Stimulated activated CD8-positive, alpha-beta memory T cell treated with anti-CD3 and anti-CD28 coated beads, Interleukin-4, amount 100 ng/mL, for 1 hour (primary cell): Measurements from ENCODE around the gene KEL.

ENCODE experiments used
- DNase-seq, 2 donors: peaks; one replicate each; pipeline ENCODE4 v3.0.0-alpha.2; 2020; ENCODE audit warnings: low read depth in 2 of 2, low spot score in 1 of 2

The KEL gene

GRCh38 chr7:142930126-142930730 lies 31.9 kb downstream of the KEL start:
- DNase-seq: no peak

GRCh38 chr7:142927949-142928348 lies 34.2 kb downstream of the KEL start:
- DNase-seq: no peak

- DNase-seq: no peak
These were observed 34.9 kb downstream of the KEL start for GRCh38 chr7:142927085-142927745.

- no peak for DNase-seq
These were observed 36.8 kb downstream of the KEL start for GRCh38 chr7:142925413-142925812.

- DNase-seq: no peak
These were observed 38.8 kb downstream of the KEL start for GRCh38 chr7:142923391-142923790.

GRCh38 chr7:142919656-142920055 lies 42.5 kb downstream of the KEL start:
- DNase-seq: no peak

GRCh38 chr7:142918901-142919300 lies 43.3 kb downstream of the KEL start:
- DNase-seq: no peak

GRCh38 chr7:142917447-142917846 lies 44.7 kb downstream of the KEL start:
- DNase-seq: no peak

- no peak for DNase-seq
These were observed 45.7 kb downstream of the KEL start for GRCh38 chr7:142916508-142916907.

- DNase-seq: no peak
These were observed 46.8 kb downstream of the KEL start for GRCh38 chr7:142915315-142915714.

- no peak for DNase-seq
These were observed 48.0 kb downstream of the KEL start for GRCh38 chr7:142914121-142914520.

GRCh38 chr7:142913566-142913965 lies 48.6 kb downstream of the KEL start:
- no peak for DNase-seq

- no peak for DNase-seq
These were observed 49.1 kb downstream of the KEL start for GRCh38 chr7:142913051-142913450.

- no peak for DNase-seq
These were observed 51.7 kb downstream of the KEL start for GRCh38 chr7:142910481-142910880.

GRCh38 chr7:142910031-142910433 lies 52.1 kb downstream of the KEL start:
- no peak for DNase-seq

GRCh38 chr7:142908921-142909890 lies 53.0 kb downstream of the KEL start:
- DNase-seq: no peak

- DNase-seq: no peak
These were observed 53.9 kb downstream of the KEL start for GRCh38 chr7:142908290-142908689.

- DNase-seq: no peak
These were observed 55.5 kb downstream of the KEL start for GRCh38 chr7:142906643-142907042.

- DNase-seq: no peak
These were observed 56.4 kb downstream of the KEL start for GRCh38 chr7:142905759-142906158.

- no peak for DNase-seq
These were observed 58.0 kb downstream of the KEL start for GRCh38 chr7:142904128-142904527.

- DNase-seq: no peak
These were observed 60.5 kb downstream of the KEL start for GRCh38 chr7:142901426-142902259.
